GM19452 (cell line): ENCODE measurements around the gene SEC61A1.
A peak's percentile ranks its signal among the peaks of the same experiment; 100 is the strongest.

ENCODE experiments used
- ATAC-seq: cut with Tn5 transposase; IDR thresholded peaks from one replicate; pipeline ENCODE4 v1.9.1; 2021; ENCODE audit not compliant: unreplicated experiment

Gene SEC61A1

DNA sequence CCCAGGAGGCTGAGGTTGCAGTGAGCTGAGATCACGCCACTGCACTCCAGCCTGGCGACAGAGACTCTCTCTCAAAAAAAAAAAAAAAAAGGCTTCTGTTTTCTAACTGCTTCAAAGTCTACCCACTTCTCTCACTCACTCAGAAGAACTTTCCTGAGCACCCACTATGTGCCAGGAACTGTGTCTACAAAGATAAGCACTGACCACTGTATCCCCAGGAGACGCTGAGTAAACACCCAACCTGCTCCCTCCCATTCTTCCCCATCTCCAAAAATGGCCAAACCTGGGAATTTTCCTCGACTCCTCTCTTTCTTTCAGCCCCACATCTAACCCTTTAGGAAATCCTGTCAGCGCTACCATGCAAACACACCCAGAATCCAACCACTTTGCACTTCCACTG lies 58.9 kb downstream of the SEC61A1 start:
- ATAC-seq: no peak

DNA sequence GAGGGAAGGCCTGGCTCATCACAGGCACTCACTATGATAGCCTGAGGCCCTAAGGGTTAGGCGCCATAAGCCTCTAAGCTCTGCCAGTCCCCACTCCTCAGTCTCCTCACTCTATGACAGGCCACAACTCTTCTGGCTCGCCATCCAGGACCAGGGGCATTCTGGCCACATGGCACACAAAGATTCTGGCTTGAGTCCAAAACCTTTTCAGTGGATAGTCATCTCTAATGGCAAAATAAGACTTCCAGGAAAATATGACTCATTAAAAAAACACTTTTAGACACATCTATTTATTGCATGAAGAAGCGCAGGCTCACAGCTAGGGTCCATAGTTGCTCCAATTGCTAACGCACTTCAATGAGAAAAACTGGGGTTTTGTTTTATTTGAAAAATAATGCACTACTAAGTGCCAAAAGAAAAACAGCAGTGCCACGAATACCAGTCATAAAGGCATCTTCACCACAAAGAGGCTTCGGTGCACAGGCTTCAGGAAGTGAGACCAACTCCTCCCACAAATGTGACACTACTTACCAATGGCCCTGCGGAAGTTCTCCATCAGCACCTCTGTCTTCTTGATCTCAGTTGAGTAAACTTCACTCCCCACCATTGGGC lies 60.2 kb downstream of the SEC61A1 start:
- ATAC-seq: no peak

DNA sequence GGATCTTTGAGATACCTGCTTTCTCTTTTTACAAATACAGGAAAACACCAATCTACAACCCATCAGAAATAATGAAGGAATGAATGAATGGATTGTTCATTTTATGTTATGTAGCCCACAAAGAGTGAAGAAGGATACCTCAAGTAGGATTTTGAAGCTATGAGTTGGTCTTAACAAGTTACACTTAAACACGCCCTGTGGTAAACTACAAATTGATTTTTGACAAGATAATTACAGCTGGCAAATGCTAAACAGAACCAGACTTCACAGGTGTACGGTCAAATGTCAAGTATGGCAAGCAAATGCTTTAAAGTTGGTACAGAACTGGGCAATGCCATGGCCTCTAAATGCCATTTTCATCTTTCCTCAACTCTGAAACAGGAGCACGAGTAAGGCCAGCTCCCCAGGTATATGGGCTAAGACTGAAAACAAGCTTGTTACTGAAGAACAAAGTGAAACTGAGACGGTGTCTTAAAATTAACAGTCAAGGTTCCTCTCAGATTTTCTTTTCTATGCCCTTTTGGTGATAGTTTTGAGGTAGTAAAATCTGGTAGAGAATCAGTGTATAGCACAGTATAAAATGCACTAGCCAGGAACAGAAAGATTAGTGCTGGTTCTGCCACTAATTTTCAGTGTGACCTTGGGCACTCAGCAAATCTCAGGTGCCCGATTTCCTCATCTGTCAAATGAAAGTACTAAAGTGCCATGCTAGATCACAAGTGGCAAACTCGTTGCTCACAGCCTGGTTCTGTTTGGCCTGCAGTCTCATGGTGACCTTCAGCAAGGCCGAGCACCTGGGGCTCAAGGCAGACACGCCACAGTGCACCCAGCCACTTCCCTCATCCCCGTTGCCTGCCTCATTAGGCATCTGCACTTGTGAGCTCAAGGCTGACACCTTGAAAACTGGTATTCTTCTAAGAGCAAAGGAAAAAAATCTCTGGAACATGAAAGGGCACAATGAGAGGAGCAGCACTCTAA lies 61.9 kb downstream of the SEC61A1 start:
- ATAC-seq: peak; percentile 63
